Neural cell (in vitro differentiated cells): ENCODE data around the gene VARS1. TPM values are rescaled to one million over a fixed set of nuclear protein-coding genes. Genes with fewer than 3 reads are reported as not detected.

Source experiments
- H2AFZ ChIP-seq: fragments of 200-600, 300-800 bp; sonication (generic), shearing (Covaris generic); 2 replicates; pipeline ENCODE4 v1.6.0; 2014; ENCODE audit warnings: low read depth, mild to moderate bottlenecking, antibody characterized with exemption, low read length, moderate library complexity
- H3F3A ChIP-seq: fragments of 200-600 bp; shearing (Covaris generic); 2 replicates; pipeline ENCODE4 v1.6.1; 2016; ENCODE audit warnings: mild to moderate bottlenecking, moderate library complexity, mixed read lengths, antibody characterized with exemption, low read length; ENCODE audit not compliant: insufficient read depth, poor library complexity, severe bottlenecking
- H3K27ac ChIP-seq: fragments of 200-600, 300-800 bp; sonication (generic), shearing (Covaris generic); 2 replicates; pipeline ENCODE4 v1.5.1; 2014; ENCODE audit warnings: mild to moderate bottlenecking, low read length, moderate library complexity
- H3K27me3 ChIP-seq: fragments of 300-800, 200-600 bp; sonication (generic), shearing (Covaris generic); 2 replicates; pipeline ENCODE4 v1.6.0; 2014; ENCODE audit warnings: mild to moderate bottlenecking, low read depth, low read length, moderate library complexity; ENCODE audit not compliant: insufficient read depth
- H3K36me3 ChIP-seq: fragments of 300-800, 200-600 bp; sonication (generic), shearing (Covaris generic); 2 replicates; pipeline ENCODE4 v1.5.1; 2014; ENCODE audit warnings: mild to moderate bottlenecking, antibody characterized with exemption, low read length, moderate library complexity; ENCODE audit not compliant: insufficient read depth
- H3K4me2 ChIP-seq: fragments of 300-800, 200-600 bp; sonication (generic), shearing (Covaris generic); 2 replicates; pipeline ENCODE4 v1.6.0; 2014; ENCODE audit warnings: mild to moderate bottlenecking, low read length
- H3K4me3 ChIP-seq: fragments of 300-800, 200-600 bp; sonication (generic), shearing (Covaris generic); 2 replicates; pipeline ENCODE4 v1.5.1; 2014; ENCODE audit warnings: mild to moderate bottlenecking, low read length, moderate library complexity
- H3K79me2 ChIP-seq: fragments of 200-600 bp; shearing (Covaris generic); replicated peaks from 2 replicates; pipeline ENCODE4 v1.6.0; 2014; ENCODE audit warnings: mild to moderate bottlenecking, low read length, moderate library complexity; ENCODE audit not compliant: insufficient read depth
- H3K9ac ChIP-seq: fragments of 300-800, 200-600 bp; sonication (generic), shearing (Covaris generic); 2 replicates; pipeline ENCODE4 v1.6.1; 2016; ENCODE audit warnings: mild to moderate bottlenecking, low read length, mixed read lengths
- H3K9me2 ChIP-seq: fragments of 200-600 bp; shearing (Covaris generic); 2 replicates; pipeline ENCODE4 v1.6.1; 2016; ENCODE audit warnings: mild to moderate bottlenecking, low read length, mixed read lengths; ENCODE audit not compliant: insufficient read depth
- H3K9me3 ChIP-seq: fragments of 200-600, 300-800 bp; sonication (generic), shearing (Covaris generic); 2 replicates; pipeline ENCODE4 v1.6.1; 2016; ENCODE audit warnings: mild to moderate bottlenecking, mixed run types, low read length, moderate library complexity, mixed read lengths
- H4K20me1 ChIP-seq: fragments of 200-600 bp; shearing (Covaris generic); 2 replicates; pipeline ENCODE4 v1.6.1; 2016; ENCODE audit warnings: mild to moderate bottlenecking, mixed run types; ENCODE audit not compliant: insufficient read depth
- EP300 ChIP-seq: fragments of 450-650 bp; conservative IDR thresholded peaks from 2 replicates; pipeline ENCODE4 v1.6.1; 2014; ENCODE audit warnings: antibody characterized with exemption, mild to moderate bottlenecking, moderate library complexity; ENCODE audit not compliant: poor library complexity, severe bottlenecking
- EZH2 ChIP-seq: fragments of 200-600, 300-800 bp; shearing (Covaris generic), sonication (generic); IDR thresholded peaks from 2 replicates; pipeline ENCODE4 v1.6.1; 2014; ENCODE audit warnings: antibody characterized with exemption, low read length, borderline replicate concordance, mild to moderate bottlenecking; ENCODE audit not compliant: insufficient read depth, poor library complexity, severe bottlenecking
- MXI1 ChIP-seq: fragments of 450-650 bp; conservative IDR thresholded peaks from 2 replicates; pipeline ENCODE4 v1.6.1; 2014; ENCODE audit warnings: antibody characterized with exemption, mild to moderate bottlenecking; ENCODE audit not compliant: poor library complexity, severe bottlenecking
- POLR2AphosphoS5 ChIP-seq: IDR thresholded peaks from 2 replicates; pipeline ENCODE4 v1.6.1; 2012
- RAD21 ChIP-seq: fragments of 450-650 bp; conservative IDR thresholded peaks from 2 replicates; pipeline ENCODE4 v1.6.1; 2014; ENCODE audit warnings: antibody characterized with exemption, mild to moderate bottlenecking, moderate library complexity
- SMC3 ChIP-seq: fragments of 450-650 bp; conservative IDR thresholded peaks from 2 replicates; pipeline ENCODE4 v1.6.1; 2014; ENCODE audit warnings: antibody characterized with exemption, mild to moderate bottlenecking, moderate library complexity; ENCODE audit not compliant: poor library complexity
- TAF1 ChIP-seq: IDR thresholded peaks from 2 replicates; pipeline ENCODE4 v1.6.1; 2012; ENCODE audit warnings: low read depth
- polyA plus RNA-seq: library from polyadenylated mRNA; depleted of rRNA; stranded (reverse); fragments of >200 nt; gene quantifications from 2 replicates; pipeline ENCODE4 v1.2.3, GENCODE V29; 2014
- TF ChIP-seq, protein P1 (sequence below): IDR thresholded peaks from 2 replicates; pipeline ENCODE4 v1.6.1; 2012; ENCODE audit warnings: borderline replicate concordance
- TF ChIP-seq, protein P2 (sequence below): fragments of 450-650 bp; IDR thresholded peaks from 2 replicates; pipeline ENCODE4 v1.5.1; 2014; ENCODE audit warnings: antibody characterized with exemption, mild to moderate bottlenecking, moderate library complexity; ENCODE audit not compliant: poor library complexity, severe bottlenecking

Gene VARS1
- polyA plus RNA-seq, 1 donor from 2014 or later: 40.9 TPM

DNA sequence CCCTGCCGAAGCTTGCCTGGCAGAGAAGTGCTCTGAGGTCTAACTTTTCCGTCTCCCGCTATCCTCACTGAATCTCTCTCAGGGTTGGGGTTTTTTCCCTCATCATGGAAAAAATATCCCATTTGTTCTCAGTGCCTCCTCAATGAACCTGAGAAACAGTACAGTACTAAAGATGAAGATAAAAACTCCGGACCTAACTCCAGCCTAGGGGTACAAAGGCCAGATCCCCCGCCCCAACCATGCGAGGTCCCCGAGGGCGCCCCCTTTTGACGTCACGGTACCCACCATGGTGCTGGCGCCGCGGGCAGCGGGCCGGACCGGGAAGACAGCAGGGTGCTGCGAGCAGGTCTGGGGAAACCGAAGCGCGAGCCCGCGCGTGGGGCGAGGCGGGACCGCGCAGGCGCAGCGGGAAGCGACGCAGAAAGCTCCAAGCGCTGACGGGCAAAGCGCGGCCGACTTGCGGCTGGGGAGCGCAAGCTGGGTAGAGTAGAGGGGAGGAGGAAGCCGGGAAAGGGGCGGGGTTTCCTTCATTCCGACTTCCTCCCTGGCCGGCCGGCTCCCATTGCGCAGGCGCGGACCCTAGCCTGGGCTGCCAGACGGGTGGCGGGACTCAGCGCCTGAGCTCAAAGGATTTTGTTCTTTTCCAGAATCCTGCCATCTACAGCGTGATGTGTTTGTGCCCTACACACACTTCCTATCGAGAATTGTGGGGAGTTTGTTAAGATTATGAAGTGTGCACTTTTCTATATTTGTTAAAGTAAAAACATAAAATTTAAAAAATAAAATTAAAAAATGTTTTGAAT is 11.1 kb upstream of the VARS1 start, which contains the start of gene LSM2:
Gene LSM2 (minus strand): TSS at position 497 of the 803 bp plus-strand sequence. CDS start 209 bp downstream, at position 288.
- TF ChIP-seq RAD21: peak; percentile 52
- peak; percentile 57 for TF ChIP-seq TAF1
- TF ChIP-seq, protein P1, sequence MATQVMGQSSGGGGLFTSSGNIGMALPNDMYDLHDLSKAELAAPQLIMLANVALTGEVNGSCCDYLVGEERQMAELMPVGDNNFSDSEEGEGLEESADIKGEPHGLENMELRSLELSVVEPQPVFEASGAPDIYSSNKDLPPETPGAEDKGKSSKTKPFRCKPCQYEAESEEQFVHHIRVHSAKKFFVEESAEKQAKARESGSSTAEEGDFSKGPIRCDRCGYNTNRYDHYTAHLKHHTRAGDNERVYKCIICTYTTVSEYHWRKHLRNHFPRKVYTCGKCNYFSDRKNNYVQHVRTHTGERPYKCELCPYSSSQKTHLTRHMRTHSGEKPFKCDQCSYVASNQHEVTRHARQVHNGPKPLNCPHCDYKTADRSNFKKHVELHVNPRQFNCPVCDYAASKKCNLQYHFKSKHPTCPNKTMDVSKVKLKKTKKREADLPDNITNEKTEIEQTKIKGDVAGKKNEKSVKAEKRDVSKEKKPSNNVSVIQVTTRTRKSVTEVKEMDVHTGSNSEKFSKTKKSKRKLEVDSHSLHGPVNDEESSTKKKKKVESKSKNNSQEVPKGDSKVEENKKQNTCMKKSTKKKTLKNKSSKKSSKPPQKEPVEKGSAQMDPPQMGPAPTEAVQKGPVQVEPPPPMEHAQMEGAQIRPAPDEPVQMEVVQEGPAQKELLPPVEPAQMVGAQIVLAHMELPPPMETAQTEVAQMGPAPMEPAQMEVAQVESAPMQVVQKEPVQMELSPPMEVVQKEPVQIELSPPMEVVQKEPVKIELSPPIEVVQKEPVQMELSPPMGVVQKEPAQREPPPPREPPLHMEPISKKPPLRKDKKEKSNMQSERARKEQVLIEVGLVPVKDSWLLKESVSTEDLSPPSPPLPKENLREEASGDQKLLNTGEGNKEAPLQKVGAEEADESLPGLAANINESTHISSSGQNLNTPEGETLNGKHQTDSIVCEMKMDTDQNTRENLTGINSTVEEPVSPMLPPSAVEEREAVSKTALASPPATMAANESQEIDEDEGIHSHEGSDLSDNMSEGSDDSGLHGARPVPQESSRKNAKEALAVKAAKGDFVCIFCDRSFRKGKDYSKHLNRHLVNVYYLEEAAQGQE: peak; percentile 15
- peak; percentile 31 for TF ChIP-seq SMC3
- TF ChIP-seq EZH2: no peak
- peak; percentile 86 for TF ChIP-seq MXI1
- peak; percentile 79 for TF ChIP-seq POLR2AphosphoS5
- peak; percentile 31 for TF ChIP-seq EP300
- TF ChIP-seq, protein P2, sequence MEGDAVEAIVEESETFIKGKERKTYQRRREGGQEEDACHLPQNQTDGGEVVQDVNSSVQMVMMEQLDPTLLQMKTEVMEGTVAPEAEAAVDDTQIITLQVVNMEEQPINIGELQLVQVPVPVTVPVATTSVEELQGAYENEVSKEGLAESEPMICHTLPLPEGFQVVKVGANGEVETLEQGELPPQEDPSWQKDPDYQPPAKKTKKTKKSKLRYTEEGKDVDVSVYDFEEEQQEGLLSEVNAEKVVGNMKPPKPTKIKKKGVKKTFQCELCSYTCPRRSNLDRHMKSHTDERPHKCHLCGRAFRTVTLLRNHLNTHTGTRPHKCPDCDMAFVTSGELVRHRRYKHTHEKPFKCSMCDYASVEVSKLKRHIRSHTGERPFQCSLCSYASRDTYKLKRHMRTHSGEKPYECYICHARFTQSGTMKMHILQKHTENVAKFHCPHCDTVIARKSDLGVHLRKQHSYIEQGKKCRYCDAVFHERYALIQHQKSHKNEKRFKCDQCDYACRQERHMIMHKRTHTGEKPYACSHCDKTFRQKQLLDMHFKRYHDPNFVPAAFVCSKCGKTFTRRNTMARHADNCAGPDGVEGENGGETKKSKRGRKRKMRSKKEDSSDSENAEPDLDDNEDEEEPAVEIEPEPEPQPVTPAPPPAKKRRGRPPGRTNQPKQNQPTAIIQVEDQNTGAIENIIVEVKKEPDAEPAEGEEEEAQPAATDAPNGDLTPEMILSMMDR: peak; percentile 58
- Histone ChIP-seq H3K9me3 (no peaks in the 10 kb centered on the region), H3F3A (no peaks in the 10 kb centered on the region)

DNA sequence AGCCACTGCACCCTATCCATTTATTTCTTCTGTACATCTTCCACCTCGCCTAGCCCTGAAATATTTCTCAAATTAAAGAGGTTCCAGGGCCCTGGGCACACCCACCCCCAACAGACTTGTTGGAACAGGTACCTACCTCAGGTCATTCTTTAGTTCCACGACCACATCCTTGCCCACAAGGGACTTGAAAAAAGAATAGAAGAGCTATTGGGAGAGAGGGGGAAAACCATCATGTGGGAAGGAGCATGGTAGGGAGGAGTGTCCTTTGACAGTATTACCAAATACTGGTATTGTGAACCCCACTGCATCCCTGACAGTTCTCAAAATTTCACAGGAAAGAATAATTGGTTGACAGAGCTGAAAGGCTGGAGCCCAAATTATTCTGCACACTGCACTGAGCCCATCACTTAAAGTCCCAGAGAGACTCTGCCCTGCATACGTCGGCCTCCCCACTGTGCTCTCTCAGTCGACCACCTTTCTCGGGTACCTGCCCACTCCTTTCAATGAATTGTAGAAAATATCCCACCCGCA is 10.5 kb upstream of the VARS1 start:
- no peaks in the 10 kb centered on the region for H4K20me1 ChIP-seq
- TF ChIP-seq MXI1 (no peak), TAF1 (no peak), RAD21 (no peak), EP300 (no peak), EZH2 (no peak), SMC3 (no peak)
- TF ChIP-seq, protein P2: no peak
- TF ChIP-seq, protein P1: no peak
- H3K27me3 ChIP-seq: no peaks in the 10 kb centered on the region
- H3K9me2 ChIP-seq: no peaks in the 10 kb centered on the region
- H3K79me2 ChIP-seq: peaks cover 9% of the 10 kb centered on the region
- H3K27ac ChIP-seq: peak overlapping the region; percentile 83
- H3F3A ChIP-seq: no peaks in the 10 kb centered on the region
- H3K4me2 ChIP-seq: peak overlapping the region; percentile 77
- H3K36me3 ChIP-seq: no peaks in the 10 kb centered on the region
- peak overlapping the region; percentile 70 for H2AFZ ChIP-seq
- H3K9me3 ChIP-seq: no peaks in the 10 kb centered on the region
- H3K4me3 ChIP-seq: peak overlapping the region; percentile 76
- peak overlapping the region; percentile 78 for H3K9ac ChIP-seq

More for the DNA sequence above, 11.1 kb upstream of the VARS1 start, which contains the start of gene LSM2:
- H3K4me2 ChIP-seq: peak within 1 kb of the TSS; percentile 77
- H3K27me3 ChIP-seq: no peaks in the 10 kb centered on the region
- H3K9ac ChIP-seq: peak within 1 kb of the TSS; percentile 78
- H4K20me1 ChIP-seq: no peaks in the 10 kb centered on the region
- peak within 1 kb of the TSS; percentile 83 for H3K27ac ChIP-seq
- H3K4me3 ChIP-seq: peak within 1 kb of the TSS; percentile 76
- H3K79me2 ChIP-seq: peaks cover 9% of the 10 kb centered on the region
- no peaks in the 10 kb centered on the region for H3K36me3 ChIP-seq
- H2AFZ ChIP-seq: peak within 1 kb of the TSS; percentile 70
- H3K9me2 ChIP-seq: no peaks in the 10 kb centered on the region
